Stomach (tissue), 4 donors: Measurements from ENCODE around the gene APRT.

Experiments
- EP300 ChIP-seq: sonication (generic); formaldehyde crosslinking; IDR thresholded peaks from one replicate; pipeline ENCODE4 v1.6.1; 2017; ENCODE audit warnings: antibody characterized with exemption
- POLR2A ChIP-seq, 4 donors: fragments of 450-650 bp; IDR thresholded peaks; one replicate each; pipeline ENCODE4 v1.6.1; 2016; ENCODE audit warnings: antibody characterized with exemption in 4 of 4, control low read depth in 2 of 4, mild to moderate bottlenecking in 1 of 4, moderate library complexity in 1 of 4
- POLR2AphosphoS5 ChIP-seq, 3 donors: sonication (generic); formaldehyde crosslinking; IDR thresholded peaks; one replicate each; pipeline ENCODE4 v1.6.1; 2016; ENCODE audit warnings: antibody characterized with exemption in 3 of 3
- TF ChIP-seq, protein P1 (sequence below), 7 experiments: fragments of 450-650 bp in 4 of 7; fragments of 200-600 bp in 3 of 7; sonication (generic) in 3 of 7; IDR thresholded peaks; one replicate each; pipeline ENCODE4 v1.5.1; 2016 to 2019; ENCODE audit warnings: antibody characterized with exemption in 7 of 7, control low read depth in 2 of 7, mild to moderate bottlenecking in 1 of 7

DNA sequence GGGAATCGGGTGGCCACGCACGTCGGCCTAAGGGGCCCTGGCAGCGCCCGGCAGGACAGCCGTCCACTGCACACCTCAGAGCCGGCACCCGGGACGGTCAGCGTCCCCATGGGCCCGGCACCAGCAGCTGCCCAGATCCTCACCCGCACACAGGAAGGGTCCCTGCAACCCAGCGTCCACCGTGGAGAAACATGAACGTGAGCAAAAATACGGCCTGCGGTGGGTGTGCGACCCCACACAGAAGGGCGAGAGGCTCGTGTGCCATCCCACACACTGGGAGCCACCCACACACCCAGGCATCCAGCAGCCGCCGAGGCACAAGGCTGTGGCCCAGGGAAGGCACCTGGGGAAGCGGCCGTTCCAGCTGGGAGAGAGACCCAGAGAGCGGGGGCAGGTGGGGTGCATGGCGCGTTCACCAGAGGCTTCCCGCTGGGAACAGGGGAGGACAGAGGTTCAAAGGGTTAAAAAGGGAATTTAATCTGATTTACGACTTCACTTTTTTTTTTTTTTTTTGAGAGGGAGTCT, 33.1 kb downstream of the APRT start:
- TF ChIP-seq, protein P1, sequence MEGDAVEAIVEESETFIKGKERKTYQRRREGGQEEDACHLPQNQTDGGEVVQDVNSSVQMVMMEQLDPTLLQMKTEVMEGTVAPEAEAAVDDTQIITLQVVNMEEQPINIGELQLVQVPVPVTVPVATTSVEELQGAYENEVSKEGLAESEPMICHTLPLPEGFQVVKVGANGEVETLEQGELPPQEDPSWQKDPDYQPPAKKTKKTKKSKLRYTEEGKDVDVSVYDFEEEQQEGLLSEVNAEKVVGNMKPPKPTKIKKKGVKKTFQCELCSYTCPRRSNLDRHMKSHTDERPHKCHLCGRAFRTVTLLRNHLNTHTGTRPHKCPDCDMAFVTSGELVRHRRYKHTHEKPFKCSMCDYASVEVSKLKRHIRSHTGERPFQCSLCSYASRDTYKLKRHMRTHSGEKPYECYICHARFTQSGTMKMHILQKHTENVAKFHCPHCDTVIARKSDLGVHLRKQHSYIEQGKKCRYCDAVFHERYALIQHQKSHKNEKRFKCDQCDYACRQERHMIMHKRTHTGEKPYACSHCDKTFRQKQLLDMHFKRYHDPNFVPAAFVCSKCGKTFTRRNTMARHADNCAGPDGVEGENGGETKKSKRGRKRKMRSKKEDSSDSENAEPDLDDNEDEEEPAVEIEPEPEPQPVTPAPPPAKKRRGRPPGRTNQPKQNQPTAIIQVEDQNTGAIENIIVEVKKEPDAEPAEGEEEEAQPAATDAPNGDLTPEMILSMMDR (IDR thresholded peaks at IDR 0.05), result no peak
- TF ChIP-seq POLR2AphosphoS5 (IDR thresholded peaks at IDR 0.05), result no peak
- no peak for TF ChIP-seq POLR2A (IDR thresholded peaks at IDR 0.05)
- no peak for TF ChIP-seq EP300
